NCI-H82 treated with DMSO at 0.1 percent for 48 hours (cell line): ENCODE data around the gene MYBPC2.

Experiments
- DNase-seq: peaks from one replicate; lab custom pipeline; 2025; ENCODE audit not compliant: unreplicated experiment; lab: John Stamatoyannopoulos, UW

MYBPC2 gene

GRCh38 chr19:50478901-50479715 lies 46.4 kb downstream of the MYBPC2 start:
- DNase-seq: no peak

GRCh38 chr19:50479761-50480251 lies 47.1 kb downstream of the MYBPC2 start:
- no peak for DNase-seq

- no peak for DNase-seq
Observed at GRCh38 chr19:50480281-50481111, 47.8 kb downstream of the MYBPC2 start.

- DNase-seq: no peak
Observed at GRCh38 chr19:50481351-50482149, 48.9 kb downstream of the MYBPC2 start.

- no peak for DNase-seq
Observed at GRCh38 chr19:50482271-50482855, 49.7 kb downstream of the MYBPC2 start.

- DNase-seq: no peak
Observed at GRCh38 chr19:50482916-50483315, 50.2 kb downstream of the MYBPC2 start.

GRCh38 chr19:50485284-50485955 lies 52.7 kb downstream of the MYBPC2 start:
- no peak for DNase-seq

GRCh38 chr19:50486823-50487515 lies 54.3 kb downstream of the MYBPC2 start:
- no peak for DNase-seq

- no peak for DNase-seq
Observed at GRCh38 chr19:50488389-50489194, 55.9 kb downstream of the MYBPC2 start.

GRCh38 chr19:50489461-50490011 lies 56.8 kb downstream of the MYBPC2 start:
- no peak for DNase-seq

- no peak for DNase-seq
Observed at GRCh38 chr19:50490411-50490811, 57.7 kb downstream of the MYBPC2 start.

- no peak for DNase-seq
Observed at GRCh38 chr19:50490991-50491472, 58.3 kb downstream of the MYBPC2 start.

- DNase-seq: no peak
Observed at GRCh38 chr19:50492303-50493052, 59.8 kb downstream of the MYBPC2 start.

GRCh38 chr19:50493171-50493570 lies 60.5 kb downstream of the MYBPC2 start:
- DNase-seq: no peak

GRCh38 chr19:50494186-50495019 lies 61.7 kb downstream of the MYBPC2 start:
- no peak for DNase-seq

- no peak for DNase-seq
Observed at GRCh38 chr19:50495020-50495531, 62.4 kb downstream of the MYBPC2 start.
